Caco-2 (cell line): ENCODE results near the gene AAGAB. TPM values are rescaled to one million over a fixed set of nuclear protein-coding genes. Genes with fewer than 3 reads are reported as not detected.

ENCODE experiments used
- BruUV-seq: library from RNA; stranded (reverse); fragments of 400-500 nt; replicated peaks from 2 replicates; lab custom pipeline; 2021; lab: Mats Ljungman, UMichigan
- CTCF ChIA-PET: fragments of 300-600 bp; sonication (Branson Sonifier 250); formaldehyde crosslinking; loops from one replicate; lab custom pipeline; 2022; ENCODE audit warnings: antibody characterized with exemption; lab: Charles Lee
- POLR2A ChIA-PET: fragments of 300-600 bp; sonication (Branson Sonifier 250); formaldehyde crosslinking; loops from one replicate; lab custom pipeline; 2022; ENCODE audit warnings: antibody characterized with exemption; lab: Charles Lee
- DNase-seq, 2 experiments: peaks; one replicate each; pipeline versions ENCODE4 v3.0.0 to v3.0.0-alpha.2; 2020 to 2022
- H3K27me3 ChIP-seq: replicated peaks from 2 replicates; pipeline ENCODE4 v1.6.0; 2011; ENCODE audit warnings: low read length; ENCODE audit not compliant: control insufficient read depth, insufficient read depth
- H3K36me3 ChIP-seq: 2 replicates; pipeline ENCODE4 v1.5.1; 2011; ENCODE audit warnings: low read length; ENCODE audit not compliant: control insufficient read depth, insufficient read depth
- H3K4me1 ChIP-seq: fragments of 250-450 bp; sonication (Bioruptor Pico); 2 replicates; pipeline ENCODE4 v1.5.1; 2020; ENCODE audit warnings: mild to moderate bottlenecking
- H3K4me3 ChIP-seq: 2 replicates; pipeline ENCODE4 v1.5.1; 2011; ENCODE audit warnings: low read depth, mild to moderate bottlenecking, control low read depth, low read length
- H3K9me3 ChIP-seq: fragments of 250-450 bp; sonication (Bioruptor Pico); 2 replicates; pipeline ENCODE4 v1.5.1; 2020; ENCODE audit warnings: mild to moderate bottlenecking, moderate library complexity
- H3K27ac Mint-ChIP-seq: one replicate; pipeline ENCODE4 v1.8.0; 2022; ENCODE audit warnings: mixed read lengths; ENCODE audit not compliant: unreplicated experiment
- H3K27me3 Mint-ChIP-seq: one replicate; pipeline ENCODE4 v1.8.0; 2022; ENCODE audit warnings: mixed read lengths; ENCODE audit not compliant: insufficient read depth, unreplicated experiment
- H3K36me3 Mint-ChIP-seq: one replicate; pipeline ENCODE4 v1.8.0; 2022; ENCODE audit warnings: mild to moderate bottlenecking, mixed read lengths; ENCODE audit not compliant: insufficient read depth, unreplicated experiment
- H3K4me1 Mint-ChIP-seq: one replicate; pipeline ENCODE4 v1.8.0; 2022; ENCODE audit warnings: low read depth, mixed read lengths; ENCODE audit not compliant: unreplicated experiment
- H3K4me3 Mint-ChIP-seq: one replicate; pipeline ENCODE4 v1.8.0; 2022; ENCODE audit warnings: mild to moderate bottlenecking, moderate library complexity, mixed read lengths; ENCODE audit not compliant: unreplicated experiment
- H3K9me3 Mint-ChIP-seq: one replicate; pipeline ENCODE4 v1.8.0; 2022; ENCODE audit warnings: mixed read lengths; ENCODE audit not compliant: unreplicated experiment
- CTCF ChIP-seq, 2 experiments: fragments of 200-600 bp in 1 of 2; IDR thresholded peaks; 1 replicate in 1 of 2; 2 replicates in 1 of 2; pipeline versions ENCODE4 v1.5.1 to v1.8.0; 2011 to 2022; ENCODE audit warnings: antibody characterized with exemption in 1 of 2, control low read depth in 1 of 2, inconsistent platforms in 1 of 2, low read depth in 1 of 2, low read length in 1 of 2, mild to moderate bottlenecking in 1 of 2, moderate library complexity in 1 of 2; ENCODE audit not compliant: insufficient read depth in 1 of 2, severe bottlenecking in 1 of 2, unreplicated experiment in 1 of 2
- intact Hi-C: fragments of 100-400 bp; cut with micrococcal nuclease; formaldehyde crosslinking; loops from one replicate; pipeline ENCODE4 v1.10.0; 2022; ENCODE audit not compliant: unreplicated experiment
- total RNA-seq: library from RNA; stranded (reverse); gene quantifications from 2 replicates; pipeline ENCODE4 v1.2.3, GENCODE V29; 2022

The AAGAB gene
- total RNA-seq, 1 experiment from 2014 or later, result 64.6 TPM

- H3K36me3 Mint-ChIP-seq, result no peaks in the 10 kb centered on the region
- H3K36me3 ChIP-seq, result no peaks in the 10 kb centered on the region; the same call in 1 of the 2 replicates
- no TSS peak for BruUV-seq
- H3K4me3 ChIP-seq, result no peak overlapping the region
- CTCF ChIA-PET, result no interaction called here
- H3K27me3 ChIP-seq, result no peaks in the 10 kb centered on the region
- no peaks in the 10 kb centered on the region for H3K4me1 Mint-ChIP-seq
- POLR2A ChIA-PET, result no interaction called here
- no peaks in the 10 kb centered on the region for H3K27me3 Mint-ChIP-seq
- H3K9me3 ChIP-seq, result no peaks in the 10 kb centered on the region; the same call in 1 of the 2 replicates
- no peak for TF ChIP-seq CTCF (IDR thresholded peaks at IDR 0.05; ENCODE audit: insufficient read depth in 1 of 2, low read depth in 1 of 2, low read length in 1 of 2, severe bottlenecking in 1 of 2, unreplicated experiment in 1 of 2)
- no peak overlapping the region for H3K4me3 Mint-ChIP-seq
- DNase-seq, result no peak
- no peaks in the 10 kb centered on the region for H3K4me1 ChIP-seq
- H3K9me3 Mint-ChIP-seq, result peaks cover 9% of the 10 kb centered on the region
- H3K27ac Mint-ChIP-seq, result no peak overlapping the region
- intact Hi-C loops, result loop anchor here (5.0 kb wide), 1 partner anchor 57 kb away; no protein-coding TSS in a partner anchor
Observed at GRCh38 chr15:67244971-67245478, 9.4 kb downstream of the AAGAB start.

DNA sequence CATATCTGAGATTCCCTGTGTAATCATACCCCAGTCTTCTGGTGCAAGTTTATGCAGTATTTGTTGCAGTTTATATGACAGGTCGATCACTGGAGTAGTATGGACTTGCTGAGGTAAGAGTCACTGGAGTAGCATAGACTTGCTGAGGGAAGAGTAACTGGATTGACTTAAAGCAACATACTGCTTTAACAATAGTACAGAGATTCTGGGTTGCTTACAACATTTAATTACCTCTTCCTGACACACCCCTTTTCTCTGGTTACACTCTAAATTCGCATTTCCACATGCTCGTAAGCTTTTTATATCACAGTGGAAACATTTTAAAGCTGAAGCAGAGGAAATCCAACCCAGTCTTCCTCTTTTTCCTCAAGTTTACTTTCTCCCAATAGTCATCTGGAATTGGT, 11.8 kb downstream of the AAGAB start:
- Mint-ChIP-seq H3K36me3 (no peaks in the 10 kb centered on the region), H3K4me1 (no peaks in the 10 kb centered on the region), H3K27ac (no peak overlapping the region), H3K4me3 (no peak overlapping the region), H3K9me3 (peaks cover 7% of the 10 kb centered on the region), H3K27me3 (no peaks in the 10 kb centered on the region)
- Histone ChIP-seq H3K36me3 (no peaks in the 10 kb centered on the region; the same call in 1 of the 2 replicates), H3K9me3 (no peaks in the 10 kb centered on the region; the same call in 1 of the 2 replicates), H3K4me1 (no peaks in the 10 kb centered on the region), H3K4me3 (no peak overlapping the region), H3K27me3 (no peaks in the 10 kb centered on the region)
- intact Hi-C loops, result loop anchor here (5.0 kb wide), 1 partner anchor 60 kb away; no protein-coding TSS in a partner anchor
- CTCF ChIA-PET, result interaction anchor here (0.6 kb wide), 1 partner anchor 399 kb away, joined by 4 read pairs; no protein-coding TSS in a partner anchor
- POLR2A ChIA-PET, result no interaction called here
- TF ChIP-seq CTCF (IDR thresholded peaks at IDR 0.05; ENCODE audit: insufficient read depth in 1 of 2, low read depth in 1 of 2, low read length in 1 of 2, severe bottlenecking in 1 of 2, unreplicated experiment in 1 of 2), result no peak
- DNase-seq, result no peak
- no TSS peak for BruUV-seq

GRCh38 chr15:67241132-67241855, 13.2 kb downstream of the AAGAB start:
- H3K27me3 Mint-ChIP-seq, result no peaks in the 10 kb centered on the region
- H3K9me3 Mint-ChIP-seq, result no peaks in the 10 kb centered on the region
- no peaks in the 10 kb centered on the region for H3K9me3 ChIP-seq
- H3K4me1 ChIP-seq, result no peaks in the 10 kb centered on the region
- BruUV-seq, result no TSS peak
- H3K4me3 Mint-ChIP-seq, result no peak overlapping the region
- POLR2A ChIA-PET, result no interaction called here
- no peaks in the 10 kb centered on the region; the same call in 1 of the 2 replicates for H3K36me3 ChIP-seq
- H3K4me3 ChIP-seq, result no peak overlapping the region
- DNase-seq, result no peak
- H3K4me1 Mint-ChIP-seq, result no peaks in the 10 kb centered on the region
- H3K27ac Mint-ChIP-seq, result no peak overlapping the region
- no peaks in the 10 kb centered on the region for H3K27me3 ChIP-seq
- no peaks in the 10 kb centered on the region for H3K36me3 Mint-ChIP-seq
- intact Hi-C loops, result loop anchor here (5.0 kb wide), 1 partner anchor 61 kb away; no protein-coding TSS in a partner anchor
- CTCF ChIA-PET, result interaction anchor here (1.5 kb wide), 1 partner anchor 63 kb away, joined by 5 read pairs; no protein-coding TSS in a partner anchor
- TF ChIP-seq CTCF (IDR thresholded peaks at IDR 0.05; ENCODE audit: insufficient read depth in 1 of 2, low read depth in 1 of 2, low read length in 1 of 2, severe bottlenecking in 1 of 2, unreplicated experiment in 1 of 2), result no peak
